HTERT RPE-1 (cell line): ENCODE data around the gene SHISA4.
"Not testable (repeated sequence)": the region's sequence is repeated elsewhere in the genome, so short reads cannot be mapped to it uniquely, and the experiment has no call there.

ENCODE experiments used
- in situ Hi-C: fragments of 300-500 bp; cut with MboI; formaldehyde crosslinking; loops from 4 replicates; pipeline ENCODE4 v1.14.3; 2020; ENCODE audit warnings: low sequenced_read_pairs

Gene SHISA4

GRCh38 chr1:201895913-201896807 lies 7.5 kb downstream of the SHISA4 start:
- in situ Hi-C loops: no loop called here

- in situ Hi-C loops: no loop called here
Measured at GRCh38 chr1:201896951-201897391, 8.3 kb downstream of the SHISA4 start.

- in situ Hi-C loops: no loop called here
Measured at GRCh38 chr1:201898240-201898894, 9.7 kb downstream of the SHISA4 start.

GRCh38 chr1:201898992-201899391 lies 10.3 kb downstream of the SHISA4 start:
- in situ Hi-C loops: no loop called here

GRCh38 chr1:201899683-201900429 lies 11.2 kb downstream of the SHISA4 start:
- in situ Hi-C loops: no loop called here

GRCh38 chr1:201900476-201900875 lies 11.8 kb downstream of the SHISA4 start:
- in situ Hi-C loops: no loop called here

GRCh38 chr1:201901036-201901435 lies 12.3 kb downstream of the SHISA4 start:
- in situ Hi-C loops: not testable (repeated sequence)

- in situ Hi-C loops: no loop called here
Measured at GRCh38 chr1:201902198-201902597, 13.5 kb downstream of the SHISA4 start.

- in situ Hi-C loops: no loop called here
Measured at GRCh38 chr1:201903135-201903534, 14.4 kb downstream of the SHISA4 start.

- in situ Hi-C loops: no loop called here
Measured at GRCh38 chr1:201904579-201904978, 15.9 kb downstream of the SHISA4 start.

GRCh38 chr1:201905234-201905890 lies 16.7 kb downstream of the SHISA4 start:
- in situ Hi-C loops: no loop called here

GRCh38 chr1:201906336-201906735 lies 17.6 kb downstream of the SHISA4 start:
- in situ Hi-C loops: no loop called here

- in situ Hi-C loops: no loop called here
Measured at GRCh38 chr1:201907621-201908020, 18.9 kb downstream of the SHISA4 start.

GRCh38 chr1:201911826-201912571 lies 23.3 kb downstream of the SHISA4 start:
- in situ Hi-C loops: no loop called here

GRCh38 chr1:201912832-201913231 lies 24.1 kb downstream of the SHISA4 start:
- in situ Hi-C loops: no loop called here

GRCh38 chr1:201914456-201915235 lies 25.9 kb downstream of the SHISA4 start:
- in situ Hi-C loops: no loop called here

- in situ Hi-C loops: no loop called here
Measured at GRCh38 chr1:201916649-201917249, 28.1 kb downstream of the SHISA4 start.

- in situ Hi-C loops: no loop called here
Measured at GRCh38 chr1:201917362-201918033, 28.8 kb downstream of the SHISA4 start.
